Right lobe of liver (tissue), 4 donors: Measurements from ENCODE around the gene ZMYND11.

Experiments
- CTCF ChIP-seq, 4 donors: fragments of 200-600 bp in 3 of 4; fragments of 450-650 bp in 1 of 4; IDR thresholded peaks; one replicate each; pipeline versions ENCODE4 v1.5.1 to v1.8.0; 2016 to 2022; ENCODE audit warnings: antibody characterized with exemption in 4 of 4, mild to moderate bottlenecking in 2 of 4
- POLR2A ChIP-seq: fragments of 450-650 bp; IDR thresholded peaks from one replicate; pipeline ENCODE4 v1.6.1; 2017; ENCODE audit warnings: antibody characterized with exemption, mild to moderate bottlenecking
- donor health status: DM: no; HTN: no; CAD: no.
- donor health status: DM: no; HTN: no; CAD: no.
- donor health status: DM: no; HTN: yes; CAD: no.

GRCh38 chr10:191703-192518, 56.7 kb downstream of the ZMYND11 start:
- TF ChIP-seq POLR2A (no peak), CTCF (IDR thresholded peaks at IDR 0.05) (no peak)
